GM06990 (cell line): ENCODE data around the gene RAB6B.

Experiments used
- DNase-seq: peaks from one replicate; pipeline ENCODE4 v3.0.0-alpha.2; 2011; ENCODE audit not compliant: insufficient read length; ENCODE audit errors: extremely low read depth
- H3K27me3 ChIP-seq: replicated peaks from 2 replicates; pipeline ENCODE4 v1.6.0; 2011; ENCODE audit warnings: low read length; ENCODE audit not compliant: control insufficient read depth, insufficient read depth
- H3K36me3 ChIP-seq: 2 replicates; pipeline ENCODE4 v1.5.1; 2011; ENCODE audit warnings: low read length; ENCODE audit not compliant: control insufficient read depth, insufficient read depth
- H3K4me3 ChIP-seq: replicated peaks from 2 replicates; pipeline ENCODE4 v1.5.1; 2011; ENCODE audit warnings: low read depth, mild to moderate bottlenecking, control low read depth, low read length
- CTCF ChIP-seq: IDR thresholded peaks from 2 replicates; pipeline ENCODE4 v1.5.1; 2011; ENCODE audit warnings: low read length, control low read depth, mild to moderate bottlenecking, inconsistent platforms; ENCODE audit not compliant: insufficient read depth, poor library complexity, severe bottlenecking

Gene RAB6B

DNA sequence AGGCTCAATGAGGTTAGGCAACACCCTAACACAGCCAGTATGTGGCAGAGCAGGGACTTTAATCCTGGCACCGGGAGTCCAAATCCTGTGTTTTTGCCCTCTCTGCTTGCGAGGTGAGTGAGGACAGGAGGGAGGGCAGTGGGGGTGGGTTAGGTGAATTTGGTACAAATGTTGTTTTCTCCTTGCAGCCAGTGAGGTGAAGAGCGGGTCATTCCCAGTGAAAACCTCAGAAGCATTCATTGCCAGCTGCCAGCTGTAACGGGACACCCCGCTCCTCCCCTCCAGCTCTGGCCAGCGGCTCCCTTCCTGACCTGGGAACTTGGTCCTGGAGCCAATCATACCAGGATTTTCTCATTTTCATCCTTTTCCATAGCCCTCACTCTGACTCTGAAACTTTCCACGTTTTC is 45.7 kb upstream of the RAB6B start:
- Histone ChIP-seq H3K27me3 (no peaks in the 10 kb centered on the region; the same call in none of the 2 replicates), H3K36me3 (no peaks in the 10 kb centered on the region), H3K4me3 (no peak overlapping the region)
- TF ChIP-seq CTCF = no peak
- DNase-seq = no peak

DNA sequence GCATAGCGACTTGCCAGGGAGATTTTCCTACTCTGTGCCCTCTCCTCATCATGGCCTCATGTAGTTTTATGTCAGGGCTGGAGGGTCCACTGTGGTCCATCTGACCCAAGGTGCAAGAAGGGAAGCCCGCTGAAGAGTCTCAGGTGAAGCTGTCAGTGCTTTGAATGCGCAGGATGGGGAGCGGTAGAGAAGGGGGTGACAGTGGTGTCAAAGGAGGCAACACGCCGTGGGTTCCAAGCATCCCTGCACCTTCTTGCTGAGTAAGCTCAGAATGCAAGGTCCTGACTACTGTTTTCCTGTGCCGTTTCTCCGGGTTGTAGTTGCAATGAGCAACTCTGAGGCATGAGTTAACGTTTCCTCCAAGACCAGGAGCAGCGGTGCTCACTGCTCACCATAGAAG is 44.9 kb upstream of the RAB6B start:
- H3K36me3 ChIP-seq = no peaks in the 10 kb centered on the region
- H3K4me3 ChIP-seq = no peak overlapping the region
- no peaks in the 10 kb centered on the region; the same call in none of the 2 replicates for H3K27me3 ChIP-seq
- DNase-seq = no peak
- no peak for TF ChIP-seq CTCF

- H3K4me3 ChIP-seq = no peak overlapping the region
- no peak for DNase-seq
- no peaks in the 10 kb centered on the region; the same call in none of the 2 replicates for H3K27me3 ChIP-seq
- no peaks in the 10 kb centered on the region for H3K36me3 ChIP-seq
- TF ChIP-seq CTCF = no peak
Observed at GRCh38 chr3:133939463-133939835, 43.8 kb upstream of the RAB6B start.

- TF ChIP-seq CTCF = no peak
- Histone ChIP-seq H3K36me3 (no peaks in the 10 kb centered on the region), H3K4me3 (no peak overlapping the region), H3K27me3 (no peaks in the 10 kb centered on the region; the same call in none of the 2 replicates)
- no peak for DNase-seq
Observed at GRCh38 chr3:133938770-133939462, 43.2 kb upstream of the RAB6B start.

DNA sequence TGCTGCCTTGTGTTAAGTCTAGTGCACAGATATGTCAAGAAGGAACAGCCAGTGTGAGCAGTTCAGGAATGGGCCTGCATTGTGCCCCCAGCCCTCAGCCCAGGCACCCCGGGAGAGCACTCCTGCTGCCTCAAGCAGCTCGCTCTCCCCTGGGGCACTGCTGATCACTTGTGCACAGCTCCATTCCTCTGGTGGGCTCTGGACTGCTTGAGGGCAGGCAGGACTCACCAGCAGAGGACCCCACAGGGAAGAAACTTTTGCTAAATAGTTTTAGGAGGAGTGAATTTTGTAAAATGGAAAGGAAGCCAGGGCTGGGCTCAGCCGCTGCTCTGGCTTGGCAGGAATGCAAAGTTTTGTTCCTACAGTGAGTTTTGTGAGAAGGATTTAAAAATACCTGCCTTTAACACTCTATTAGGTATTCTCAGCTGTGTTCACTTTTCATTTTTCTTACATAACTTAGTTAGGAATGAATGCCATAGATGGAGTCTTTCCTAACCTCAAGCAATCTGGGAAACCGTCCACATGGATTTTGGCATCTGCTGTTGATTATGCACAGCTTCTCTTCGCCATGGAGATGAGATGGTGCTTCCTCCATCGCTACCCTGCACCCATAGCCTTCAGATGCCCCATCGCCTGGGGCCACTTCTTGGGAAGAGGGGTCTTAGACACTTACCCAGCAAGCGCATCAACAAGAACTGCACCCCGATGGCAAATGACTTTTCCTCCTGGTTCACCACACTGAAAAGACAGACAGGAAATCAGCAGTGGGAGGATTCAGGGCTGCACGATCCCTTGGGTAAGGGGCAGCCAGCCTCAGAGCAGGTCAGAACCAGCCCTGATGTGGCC is 42.3 kb upstream of the RAB6B start:
- Histone ChIP-seq H3K4me3 (no peak overlapping the region), H3K36me3 (no peaks in the 10 kb centered on the region), H3K27me3 (no peaks in the 10 kb centered on the region; the same call in none of the 2 replicates)
- no peak for TF ChIP-seq CTCF
- DNase-seq = no peak
